Keratinocyte (primary cell): ENCODE results near the gene PRXL2A. TPM values are rescaled to one million over a fixed set of nuclear protein-coding genes. Genes with fewer than 3 reads are reported as not detected.
"Not testable (repeated sequence)": the region's sequence is repeated elsewhere in the genome, so short reads cannot be mapped to it uniquely, and the experiment has no call there.

Experiments
- DNase-seq: peaks from one replicate; pipeline ENCODE4 v3.0.0-alpha.2; 2011; ENCODE audit warnings: low read depth, missing footprints, low spot score
- FAIRE-seq: peaks from 2 replicates; lab custom pipeline; 2011; peaks lifted over from hg19 to GRCh38; lab: Jason Lieb, UNC
- H2AFZ ChIP-seq: 2 replicates; pipeline ENCODE4 v1.6.0; 2012; ENCODE audit warnings: low read length, control low read depth, inconsistent platforms; ENCODE audit not compliant: control insufficient read depth
- H3K27ac ChIP-seq: 2 replicates; pipeline ENCODE4 v1.5.1; 2011; ENCODE audit warnings: low read length; ENCODE audit not compliant: control insufficient read depth, insufficient read depth
- H3K27me3 ChIP-seq: 3 replicates; pipeline ENCODE4 v1.6.0; 2011; ENCODE audit warnings: low read length; ENCODE audit not compliant: control insufficient read depth, insufficient read depth; ENCODE audit errors: extremely low read depth
- H3K36me3 ChIP-seq, 2 experiments: 2 replicates in 1 of 2; 3 replicates in 1 of 2; pipeline ENCODE4 v1.5.1; 2011; ENCODE audit warnings: low read length in 2 of 2, mild to moderate bottlenecking in 1 of 2; ENCODE audit not compliant: control insufficient read depth in 2 of 2, insufficient read depth in 2 of 2; ENCODE audit errors: extremely low read depth in 1 of 2
- H3K4me1 ChIP-seq: 3 replicates; pipeline ENCODE4 v1.5.1; 2011; ENCODE audit warnings: low read length; ENCODE audit not compliant: control insufficient read depth, insufficient read depth; ENCODE audit errors: extremely low read depth
- H3K4me2 ChIP-seq: 3 replicates; pipeline ENCODE4 v1.6.0; 2011; ENCODE audit warnings: low read depth, low read length; ENCODE audit not compliant: control insufficient read depth, insufficient read depth; ENCODE audit errors: extremely low read depth
- H3K4me3 ChIP-seq, 3 experiments: fragments of 200-600 bp in 1 of 3; sonication (generic) in 1 of 3; 2 replicates in 2 of 3; 3 replicates in 1 of 3; pipeline ENCODE4 v1.5.1; 2011 to 2016; ENCODE audit warnings: low read length in 3 of 3, mild to moderate bottlenecking in 3 of 3, control low read depth in 2 of 3, inconsistent platforms in 1 of 3, low read depth in 1 of 3, mixed read lengths in 1 of 3, mixed run types in 1 of 3, moderate library complexity in 1 of 3; ENCODE audit not compliant: control insufficient read depth in 2 of 3, insufficient read depth in 2 of 3; ENCODE audit errors: extremely low read depth in 1 of 3
- H3K79me2 ChIP-seq: 2 replicates; pipeline ENCODE4 v1.6.0; 2012; ENCODE audit warnings: low read length; ENCODE audit not compliant: control insufficient read depth, insufficient read depth
- H3K9ac ChIP-seq: 3 replicates; pipeline ENCODE4 v1.6.0; 2011; ENCODE audit warnings: low read length; ENCODE audit not compliant: control insufficient read depth, insufficient read depth; ENCODE audit errors: extremely low read depth
- H3K9me1 ChIP-seq: 3 replicates; pipeline ENCODE4 v1.6.0; 2011; ENCODE audit warnings: low read length; ENCODE audit not compliant: control insufficient read depth, insufficient read depth; ENCODE audit errors: extremely low read depth
- H3K9me3 ChIP-seq: 2 replicates; pipeline ENCODE4 v1.5.1; 2012; ENCODE audit warnings: low read depth, low read length; ENCODE audit not compliant: control insufficient read depth
- H4K20me1 ChIP-seq: 3 replicates; pipeline ENCODE4 v1.6.0; 2011; ENCODE audit warnings: low read length; ENCODE audit not compliant: control insufficient read depth, insufficient read depth; ENCODE audit errors: extremely low read depth
- CTCF ChIP-seq, 3 experiments: IDR thresholded peaks in 1 of 3; conservative IDR thresholded peaks in 1 of 3; optimal IDR thresholded peaks in 1 of 3; 2 replicates in 2 of 3; 3 replicates in 1 of 3; pipeline versions ENCODE3 to v1.5.1; 2011; ENCODE audit warnings: low read length in 3 of 3, mild to moderate bottlenecking in 3 of 3, moderate library complexity in 2 of 3, control low read depth in 1 of 3, inconsistent platforms in 1 of 3; ENCODE audit not compliant: insufficient read depth in 2 of 3; ENCODE audit errors: extremely low read depth in 1 of 3
- EZH2 ChIP-seq: IDR thresholded peaks from one replicate; pipeline ENCODE4 v1.6.1; 2012; ENCODE audit warnings: inconsistent platforms, mild to moderate bottlenecking, low read length, moderate library complexity
- dilution Hi-C: fragments of 300-500 bp; cut with MboI; formaldehyde crosslinking; loops from one replicate; pipeline ENCODE4 v1.7.0; 2020; ENCODE audit warnings: low sequenced_read_pairs; ENCODE audit not compliant: extremely low pct_ligation_motif_present
- polyA plus RNA-seq, 5 experiments: library from polyadenylated mRNA; depleted of rRNA in 3 of 5; stranded (reverse) in 3 of 5; stranded (forward) in 1 of 5; unstranded in 1 of 5; fragments of >200 nt; gene quantifications; 1 replicate in 1 of 5; 2 replicates in 3 of 5; 3 replicates in 1 of 5; pipeline versions ENCODE4 v1.2.1 to v1.2.3, GENCODE V29; 2011 to 2012; ENCODE audit warnings: missing spikeins in 2 of 5, low read depth in 1 of 5, low replicate concordance in 1 of 5

Gene PRXL2A
- polyA plus RNA-seq, 1 donor (not counting 4 experiments of a cell fraction or from before 2014, with no cell fraction given), result 71.6 TPM

GRCh38 chr10:80474597-80474910, 66.2 kb downstream of the PRXL2A start:
- no peaks in the 10 kb centered on the region for H3K9me1 ChIP-seq
- H4K20me1 ChIP-seq, result no peaks in the 10 kb centered on the region
- DNase-seq (no peak), FAIRE-seq (no peak)
- H3K27ac ChIP-seq, result peak overlapping the region; percentile 98
- no peaks in the 10 kb centered on the region for H3K9me3 ChIP-seq
- H3K4me1 ChIP-seq, result peaks cover 73% of the 10 kb centered on the region
- no peaks in the 10 kb centered on the region for H3K27me3 ChIP-seq
- peaks cover 64% of the 10 kb centered on the region for H3K79me2 ChIP-seq
- H3K9ac ChIP-seq, result peak overlapping the region; percentile 84
- no peak overlapping the region for H2AFZ ChIP-seq
- peak overlapping the region; percentile 76 for H3K4me2 ChIP-seq
- peaks cover 18 to 23% of the 10 kb centered on the region in 2 experiments for H3K36me3 ChIP-seq
- dilution Hi-C loops, result no loop called here
- no peak overlapping the region for H3K4me3 ChIP-seq
- TF ChIP-seq EZH2, result no peak
- no peak for TF ChIP-seq CTCF (optimal IDR thresholded peaks at IDR 0.05 in 1 of 3, IDR thresholded peaks at IDR 0.05 in 1 of 3, conservative IDR thresholded peaks at IDR 0.05 in 1 of 3; ENCODE audit: extremely low read depth in 1 of 3, insufficient read depth in 2 of 3, low read length in 3 of 3)

- no peaks in the 10 kb centered on the region for H4K20me1 ChIP-seq
- no peak overlapping the region for H3K4me2 ChIP-seq
- H3K9me1 ChIP-seq, result no peaks in the 10 kb centered on the region
- peaks cover 18 to 23% of the 10 kb centered on the region in 2 experiments for H3K36me3 ChIP-seq
- peaks cover 64% of the 10 kb centered on the region for H3K79me2 ChIP-seq
- no peaks in the 10 kb centered on the region for H3K27me3 ChIP-seq
- H3K4me1 ChIP-seq, result peaks cover 69% of the 10 kb centered on the region
- H2AFZ ChIP-seq, result no peak overlapping the region
- no peaks in the 10 kb centered on the region for H3K9me3 ChIP-seq
- TF ChIP-seq EZH2, result no peak
- H3K27ac ChIP-seq, result peak overlapping the region; percentile 98
- peak overlapping the region; percentile 1 for H3K9ac ChIP-seq
- dilution Hi-C loops, result no loop called here
- DNase-seq, result no peak
- FAIRE-seq, result no peak
- no peak overlapping the region for H3K4me3 ChIP-seq
These were observed 66.6 kb downstream of the PRXL2A start for GRCh38 chr10:80474941-80475340.

- Histone ChIP-seq H3K4me1 (peaks cover 62% of the 10 kb centered on the region), H3K36me3 (peaks cover 18 to 23% of the 10 kb centered on the region in 2 experiments), H3K79me2 (peaks cover 67% of the 10 kb centered on the region)
- FAIRE-seq, H3K4me2 ChIP-seq, H4K20me1 ChIP-seq, H3K9me3 ChIP-seq, H3K27me3 ChIP-seq, H3K27ac ChIP-seq, H3K4me3 ChIP-seq, H3K9me1 ChIP-seq, H3K9ac ChIP-seq, H2AFZ ChIP-seq, DNase-seq, dilution Hi-C loops: not testable (repeated sequence)
These were observed 67.3 kb downstream of the PRXL2A start for GRCh38 chr10:80475641-80476040.
